Stimulated activated CD4-positive, alpha-beta T cell treated with anti-CD3 and anti-CD28 coated beads, Interleukin-4, amount 100 ng/mL, for 48 hours (primary cell): ENCODE measurements around the gene KIF3B.
"Not testable (repeated sequence)": the region's sequence is repeated elsewhere in the genome, so short reads cannot be mapped to it uniquely, and the experiment has no call there.

Experiments
- DNase-seq, 2 donors: peaks; one replicate each; pipeline ENCODE4 v3.0.0-alpha.2; 2020; ENCODE audit warnings: low read depth in 2 of 2

Gene KIF3B

GRCh38 chr20:32248043-32248442, 29.4 kb upstream of the KIF3B start:
- no peak for DNase-seq

GRCh38 chr20:32249030-32249738, 28.3 kb upstream of the KIF3B start:
- DNase-seq = peak in 1 of 2 donors; percentile 30

- no peak for DNase-seq
Measured at GRCh38 chr20:32251470-32251869, 26.0 kb upstream of the KIF3B start.

- peak; percentile 73 to 88 for DNase-seq
Measured at GRCh38 chr20:32252189-32252588, 25.3 kb upstream of the KIF3B start.

GRCh38 chr20:32260973-32261372, 16.5 kb upstream of the KIF3B start:
- DNase-seq = not testable (repeated sequence)

- DNase-seq = no peak
Measured at GRCh38 chr20:32261644-32262043, 15.8 kb upstream of the KIF3B start.

- no peak for DNase-seq
Measured at GRCh38 chr20:32263398-32263954, 14.0 kb upstream of the KIF3B start.

GRCh38 chr20:32271620-32272019, 5.8 kb upstream of the KIF3B start:
- DNase-seq = no peak

- no peak for DNase-seq
Measured at GRCh38 chr20:32274359-32274758, 3.1 kb upstream of the KIF3B start.

- not testable (repeated sequence) for DNase-seq
Measured at GRCh38 chr20:32275163-32275562, 2.3 kb upstream of the KIF3B start.

- no peak for DNase-seq
Measured at GRCh38 chr20:32278199-32278643, 770 bp downstream of the KIF3B start.

- DNase-seq = peak in 1 of 2 donors; percentile 30
Measured at GRCh38 chr20:32281711-32282110, 4.3 kb downstream of the KIF3B start.

- DNase-seq = no peak
Measured at GRCh38 chr20:32282461-32282860, 5.0 kb downstream of the KIF3B start.

- DNase-seq = no peak
Measured at GRCh38 chr20:32285082-32285620, 7.7 kb downstream of the KIF3B start.

GRCh38 chr20:32285621-32286371, 8.3 kb downstream of the KIF3B start:
- peak in 1 of 2 donors; percentile 12 for DNase-seq

- DNase-seq = no peak
Measured at GRCh38 chr20:32287231-32287638, 9.8 kb downstream of the KIF3B start.

- no peak for DNase-seq
Measured at GRCh38 chr20:32288225-32288849, 10.9 kb downstream of the KIF3B start.

GRCh38 chr20:32289299-32289660, 11.8 kb downstream of the KIF3B start:
- DNase-seq = not testable (repeated sequence)

GRCh38 chr20:32289661-32290431, 12.4 kb downstream of the KIF3B start:
- DNase-seq = no peak

- DNase-seq = no peak
Measured at GRCh38 chr20:32291166-32291565, 13.7 kb downstream of the KIF3B start.

GRCh38 chr20:32292548-32292947, 15.1 kb downstream of the KIF3B start:
- DNase-seq = no peak
